WI38 (cell line): ENCODE measurements around the gene TBP.
"Not testable (repeated sequence)": the region's sequence is repeated elsewhere in the genome, so short reads cannot be mapped to it uniquely, and the experiment has no call there.

Source experiments
- H3K4me3 ChIP-seq: 2 replicates; pipeline ENCODE4 v1.5.1; 2011; ENCODE audit warnings: low read depth, mild to moderate bottlenecking, control low read depth, low read length
- TF ChIP-seq, protein P1 (sequence below): IDR thresholded peaks from 2 replicates; pipeline ENCODE4 v1.5.1; 2012; ENCODE audit warnings: low read depth, mild to moderate bottlenecking, control low read depth, low read length

The TBP gene

DNA sequence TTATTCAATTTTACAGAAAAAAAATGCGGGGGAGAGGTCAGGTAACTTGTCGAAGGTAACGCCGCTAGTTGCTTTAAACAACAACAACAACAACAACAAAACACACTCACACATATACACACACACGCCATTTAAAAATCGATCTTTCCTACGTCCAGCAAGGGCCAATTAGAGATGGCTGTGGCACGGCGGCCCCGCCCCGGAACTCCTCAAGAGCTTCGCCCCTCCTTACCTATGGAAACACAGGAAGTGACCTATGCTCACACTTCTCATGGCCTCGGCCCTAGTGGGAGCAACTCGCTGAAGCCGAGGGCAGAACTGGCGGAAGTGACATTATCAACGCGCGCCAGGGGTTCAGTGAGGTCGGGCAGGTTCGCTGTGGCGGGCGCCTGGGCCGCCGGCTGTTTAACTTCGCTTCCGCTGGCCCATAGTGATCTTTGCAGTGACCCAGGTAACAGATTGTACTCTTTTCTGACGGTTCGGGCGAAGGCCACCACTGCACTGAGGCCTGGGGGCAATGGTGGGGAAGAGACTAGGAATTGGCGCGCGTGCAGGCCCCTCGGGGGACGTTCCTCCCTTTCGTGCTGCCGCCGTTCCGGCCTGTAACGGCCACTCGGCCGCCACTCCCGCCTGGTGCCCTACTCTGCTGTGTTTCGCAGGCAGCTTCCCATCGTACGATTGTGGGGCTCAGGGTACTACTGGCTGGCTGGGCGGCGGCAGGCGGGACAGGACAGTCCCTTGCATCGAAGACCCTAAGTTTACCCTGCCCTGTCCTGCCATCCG is at the start of gene TBP:
TSS of gene TBP (plus strand) at position 357 of the 783 bp plus-strand sequence. CDS start 2,661 bp downstream, outside the sequence.
- TF ChIP-seq, protein P1, sequence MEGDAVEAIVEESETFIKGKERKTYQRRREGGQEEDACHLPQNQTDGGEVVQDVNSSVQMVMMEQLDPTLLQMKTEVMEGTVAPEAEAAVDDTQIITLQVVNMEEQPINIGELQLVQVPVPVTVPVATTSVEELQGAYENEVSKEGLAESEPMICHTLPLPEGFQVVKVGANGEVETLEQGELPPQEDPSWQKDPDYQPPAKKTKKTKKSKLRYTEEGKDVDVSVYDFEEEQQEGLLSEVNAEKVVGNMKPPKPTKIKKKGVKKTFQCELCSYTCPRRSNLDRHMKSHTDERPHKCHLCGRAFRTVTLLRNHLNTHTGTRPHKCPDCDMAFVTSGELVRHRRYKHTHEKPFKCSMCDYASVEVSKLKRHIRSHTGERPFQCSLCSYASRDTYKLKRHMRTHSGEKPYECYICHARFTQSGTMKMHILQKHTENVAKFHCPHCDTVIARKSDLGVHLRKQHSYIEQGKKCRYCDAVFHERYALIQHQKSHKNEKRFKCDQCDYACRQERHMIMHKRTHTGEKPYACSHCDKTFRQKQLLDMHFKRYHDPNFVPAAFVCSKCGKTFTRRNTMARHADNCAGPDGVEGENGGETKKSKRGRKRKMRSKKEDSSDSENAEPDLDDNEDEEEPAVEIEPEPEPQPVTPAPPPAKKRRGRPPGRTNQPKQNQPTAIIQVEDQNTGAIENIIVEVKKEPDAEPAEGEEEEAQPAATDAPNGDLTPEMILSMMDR, result no peak
- peak within 1 kb of the TSS; percentile 88 for H3K4me3 ChIP-seq

DNA sequence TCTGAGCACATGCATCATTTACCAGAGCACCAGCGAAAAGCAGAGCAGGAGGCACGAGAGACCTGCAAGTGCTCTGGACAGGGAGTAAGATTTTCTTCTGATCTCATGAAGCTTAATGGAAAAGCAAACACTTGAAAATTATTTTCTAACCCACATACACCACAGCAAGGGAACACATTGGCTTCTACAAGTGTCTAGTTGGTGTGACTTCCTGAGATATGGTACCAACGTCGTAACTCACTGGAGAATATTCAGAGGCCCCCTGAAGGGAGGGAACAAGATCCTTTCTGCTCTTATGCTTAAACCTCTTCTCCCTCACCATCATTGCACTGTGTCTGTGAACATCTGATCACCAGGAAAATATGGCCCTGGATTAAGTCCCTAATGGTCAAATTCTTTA is 49.7 kb upstream of the TBP start:
- H3K4me3 ChIP-seq, result no peak overlapping the region
- TF ChIP-seq, protein P1, result no peak

DNA sequence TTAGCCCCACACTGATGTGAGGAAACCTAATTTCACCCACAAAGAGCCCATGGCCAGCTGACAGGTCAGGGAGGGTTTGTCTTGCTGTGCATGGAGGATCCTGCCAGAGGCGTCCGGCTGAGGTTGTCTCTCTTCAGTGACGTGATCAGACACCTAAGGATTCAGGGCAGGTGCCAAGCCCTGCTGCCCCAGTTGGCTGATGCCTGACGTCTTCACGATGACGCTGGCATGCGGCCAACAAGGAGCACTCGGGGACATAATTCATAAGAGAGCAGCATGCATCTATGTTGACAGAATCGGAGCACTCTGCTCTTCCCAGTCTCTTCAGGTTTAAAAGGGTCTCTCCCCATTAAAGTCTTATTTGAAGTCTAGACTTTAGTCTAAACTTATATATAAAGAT is 48.9 kb upstream of the TBP start:
- H3K4me3 ChIP-seq, result no peak overlapping the region
- TF ChIP-seq, protein P1, result no peak

DNA sequence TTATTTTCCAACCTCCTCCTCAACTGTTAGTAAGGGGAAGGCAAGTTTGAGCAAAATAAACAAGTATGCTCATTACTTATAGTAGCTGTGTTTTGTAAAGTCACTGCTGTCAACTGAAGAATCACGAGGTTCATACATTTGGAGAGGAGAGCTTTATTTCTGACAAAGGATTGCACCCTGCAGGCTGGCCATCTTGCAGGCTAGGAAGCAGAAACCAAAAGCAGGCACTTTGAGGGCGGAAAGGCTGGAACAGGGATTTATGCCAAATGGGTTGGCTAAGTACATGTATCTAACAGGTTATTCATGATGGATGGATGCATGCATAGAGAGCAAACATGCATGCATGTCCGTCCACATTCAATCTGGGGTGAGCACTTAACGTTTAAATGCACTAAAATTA is 47.7 kb upstream of the TBP start:
- H3K4me3 ChIP-seq, result no peak overlapping the region
- TF ChIP-seq, protein P1, result no peak

DNA sequence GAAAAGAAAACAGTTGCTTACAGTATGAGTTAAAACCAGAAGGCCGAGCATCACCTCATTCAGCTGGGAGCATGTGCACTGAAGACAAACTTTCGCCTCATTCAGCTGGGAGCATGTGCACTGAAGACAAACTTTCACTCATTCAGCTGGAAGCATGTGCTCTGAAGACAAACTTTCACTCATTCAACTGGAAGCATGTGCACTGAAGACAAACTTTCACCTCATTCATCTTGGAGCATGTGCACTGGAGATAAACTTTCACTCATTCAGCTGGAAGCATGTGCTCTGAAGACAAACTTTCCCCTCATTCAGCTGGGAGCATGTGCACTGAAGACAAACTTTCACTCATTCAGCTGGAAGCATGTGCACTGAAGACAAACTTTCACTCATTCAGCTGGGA is 46.4 kb upstream of the TBP start:
- not testable (repeated sequence) for H3K4me3 ChIP-seq

DNA sequence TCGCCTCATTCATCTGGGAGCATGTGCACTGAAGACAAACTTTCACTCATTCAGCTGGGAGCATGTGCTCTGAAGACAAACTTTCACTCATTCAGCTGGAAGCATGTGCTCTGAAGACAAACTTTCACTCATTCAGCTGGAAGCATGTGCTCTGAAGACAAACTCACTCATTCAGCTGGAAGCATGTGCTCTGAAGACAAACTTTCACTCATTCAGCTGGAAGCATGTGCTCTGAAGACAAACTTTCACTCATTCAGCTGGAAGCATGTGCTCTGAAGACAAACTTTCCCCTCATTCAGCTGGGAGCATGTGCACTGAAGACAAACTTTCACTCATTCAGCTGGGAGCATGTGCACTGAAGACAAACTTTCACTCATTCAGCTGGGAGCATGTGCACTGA is 45.9 kb upstream of the TBP start:
- not testable (repeated sequence) for H3K4me3 ChIP-seq

DNA sequence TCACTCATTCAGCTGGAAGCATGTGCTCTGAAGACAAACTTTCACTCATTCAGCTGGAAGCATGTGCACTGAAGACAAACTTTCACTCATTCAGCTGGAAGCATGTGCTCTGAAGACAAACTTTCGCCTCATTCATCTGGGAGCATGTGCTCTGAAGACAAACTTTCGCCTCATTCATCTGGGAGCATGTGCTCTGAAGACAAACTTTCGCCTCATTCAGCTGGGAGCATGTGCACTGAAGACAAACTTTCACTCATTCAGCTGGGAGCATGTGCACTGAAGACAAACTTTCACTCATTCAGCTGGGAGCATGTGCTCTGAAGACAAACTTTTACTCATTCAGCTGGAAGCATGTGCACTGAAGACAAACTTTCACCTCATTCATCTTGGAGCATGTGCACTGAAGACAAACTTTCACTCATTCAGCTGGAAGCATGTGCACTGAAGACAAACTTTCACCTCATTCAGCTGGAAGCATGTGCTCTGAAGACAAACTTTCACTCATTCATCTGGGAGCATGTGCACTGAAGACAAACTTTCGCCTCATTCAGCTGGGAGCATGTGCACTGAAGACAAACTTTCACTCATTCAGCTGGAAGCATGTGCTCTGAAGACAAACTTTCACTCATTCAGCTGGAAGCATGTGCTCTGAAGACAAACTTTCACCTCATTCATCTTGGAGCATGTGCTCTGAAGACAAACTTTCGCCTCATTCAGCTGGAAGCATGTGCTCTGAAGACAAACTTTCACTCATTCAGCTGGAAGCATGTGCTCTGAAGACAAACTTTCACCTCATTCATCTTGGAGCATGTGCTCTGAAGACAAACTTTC is 45.1 kb upstream of the TBP start:
- H3K4me3 ChIP-seq, result not testable (repeated sequence)

DNA sequence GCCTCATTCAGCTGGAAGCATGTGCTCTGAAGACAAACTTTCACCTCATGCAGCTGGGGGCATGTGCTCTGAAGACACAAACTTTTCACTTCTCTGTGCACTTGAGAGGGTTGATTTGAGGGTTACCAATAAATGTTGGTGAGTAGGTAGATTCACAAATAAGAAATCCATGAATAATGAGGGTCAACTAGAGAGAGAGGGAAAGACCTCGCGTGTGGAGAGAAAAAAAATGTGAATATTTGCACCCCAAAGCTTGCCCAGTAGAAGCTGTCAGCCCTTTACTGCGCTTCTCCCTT is 44.5 kb upstream of the TBP start:
- TF ChIP-seq, protein P1, result no peak
- H3K4me3 ChIP-seq, result no peak overlapping the region

DNA sequence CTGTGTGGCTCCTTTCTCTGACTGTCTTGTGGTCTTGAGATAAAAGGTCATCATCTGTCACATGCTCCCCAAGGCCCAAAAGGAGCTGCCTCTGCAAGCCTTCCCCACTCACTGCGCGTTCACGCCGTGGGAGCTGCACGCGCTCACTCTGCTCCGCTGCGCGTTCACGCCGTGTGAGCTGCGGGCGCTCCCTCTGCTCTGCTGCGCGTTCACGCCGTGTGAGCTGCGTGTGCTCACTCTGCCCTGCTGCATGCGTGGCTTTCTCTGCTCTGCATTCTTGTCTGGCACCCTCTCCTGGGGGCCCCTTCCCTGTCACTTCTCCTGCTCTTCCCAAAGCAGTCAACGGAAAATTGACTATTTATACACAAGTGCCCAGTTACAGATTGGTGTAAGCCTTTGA is 43.5 kb upstream of the TBP start:
- H3K4me3 ChIP-seq, result no peak overlapping the region
- TF ChIP-seq, protein P1, result no peak
